NCI-H345 treated with DMSO at 0.1 percent for 48 hours (cell line): ENCODE data around the gene ATP8B2.
"Not testable (repeated sequence)": the region's sequence is repeated elsewhere in the genome, so short reads cannot be mapped to it uniquely, and the experiment has no call there.

Experiments used
- DNase-seq: peaks from one replicate; lab custom pipeline; 2025; ENCODE audit not compliant: unreplicated experiment; lab: John Stamatoyannopoulos, UW

ATP8B2 gene

DNA sequence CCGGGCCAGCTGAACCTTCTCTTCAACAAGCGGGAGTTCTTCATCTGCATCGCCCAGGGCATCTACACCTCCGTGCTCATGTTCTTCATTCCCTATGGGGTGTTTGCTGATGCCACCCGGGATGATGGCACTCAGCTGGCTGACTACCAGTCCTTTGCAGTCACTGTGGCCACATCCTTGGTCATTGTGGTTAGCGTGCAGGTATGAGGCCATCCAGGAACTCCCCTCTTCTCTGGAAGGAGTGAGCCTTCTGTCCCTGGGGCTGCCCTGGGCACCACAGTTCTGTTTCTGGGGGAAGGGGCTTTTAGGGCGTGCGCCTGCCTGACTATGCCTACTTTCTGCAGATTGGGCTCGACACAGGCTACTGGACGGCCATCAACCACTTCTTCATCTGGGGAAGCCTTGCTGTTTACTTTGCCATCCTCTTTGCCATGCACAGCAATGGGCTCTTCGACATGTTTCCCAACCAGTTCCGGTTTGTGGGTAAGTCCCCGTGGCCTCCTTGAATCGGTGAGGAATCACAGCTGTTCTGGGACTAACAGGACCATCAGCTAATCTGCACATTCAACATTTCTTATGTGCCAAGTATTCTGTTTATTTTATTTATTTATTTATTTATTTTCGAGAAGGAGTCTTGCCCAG is 21.1 kb downstream of the ATP8B2 start:
- no peak for DNase-seq

DNA sequence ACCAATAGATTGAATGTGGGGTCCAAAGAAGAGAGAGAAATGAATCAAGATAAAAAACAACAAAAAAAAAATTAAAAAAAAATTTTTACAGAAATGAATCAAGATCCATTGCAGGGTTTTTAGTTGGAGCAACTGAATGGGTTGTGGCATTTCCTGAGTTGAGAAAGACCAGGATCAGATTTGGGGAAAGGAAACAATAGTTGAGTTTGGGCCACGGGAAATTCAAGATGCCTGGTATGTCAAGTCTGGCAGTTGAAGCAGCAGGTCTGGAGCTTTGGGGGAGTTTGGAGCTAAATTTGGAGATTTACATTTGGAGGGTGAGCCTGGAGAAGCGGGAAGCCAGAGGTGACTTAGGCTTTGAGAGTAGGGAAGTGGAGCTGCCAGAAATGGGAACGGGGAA is 22.6 kb downstream of the ATP8B2 start:
- no peak for DNase-seq

DNA sequence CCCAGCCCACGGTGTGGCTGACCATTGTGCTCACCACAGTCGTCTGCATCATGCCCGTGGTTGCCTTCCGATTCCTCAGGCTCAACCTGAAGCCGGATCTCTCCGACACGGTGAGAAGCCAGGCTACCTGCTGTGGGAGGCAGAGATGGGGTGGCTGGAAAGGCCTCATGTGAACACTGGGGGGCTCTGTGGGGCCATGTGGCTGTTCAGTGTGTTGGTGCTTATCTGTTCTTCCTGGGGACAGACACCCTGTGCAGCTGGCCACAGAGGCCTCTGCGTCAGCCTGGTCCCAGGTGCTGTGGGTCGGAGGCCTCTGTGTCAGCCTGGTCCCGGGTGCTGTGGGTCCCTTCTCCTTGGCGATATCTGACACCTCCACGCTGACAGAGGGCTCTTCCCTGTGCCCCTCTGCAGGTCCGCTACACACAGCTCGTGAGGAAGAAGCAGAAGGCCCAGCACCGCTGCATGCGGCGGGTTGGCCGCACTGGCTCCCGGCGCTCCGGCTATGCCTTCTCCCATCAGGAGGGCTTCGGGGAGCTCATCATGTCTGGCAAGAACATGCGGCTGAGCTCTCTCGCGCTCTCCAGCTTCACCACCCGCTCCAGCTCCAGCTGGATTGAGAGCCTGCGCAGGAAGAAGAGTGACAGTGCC is 23.2 kb downstream of the ATP8B2 start:
- no peak for DNase-seq

GRCh38 chr1:154349121-154349520 is 23.8 kb downstream of the ATP8B2 start:
- DNase-seq: no peak

GRCh38 chr1:154350383-154350782 is 25.1 kb downstream of the ATP8B2 start:
- no peak for DNase-seq

DNA sequence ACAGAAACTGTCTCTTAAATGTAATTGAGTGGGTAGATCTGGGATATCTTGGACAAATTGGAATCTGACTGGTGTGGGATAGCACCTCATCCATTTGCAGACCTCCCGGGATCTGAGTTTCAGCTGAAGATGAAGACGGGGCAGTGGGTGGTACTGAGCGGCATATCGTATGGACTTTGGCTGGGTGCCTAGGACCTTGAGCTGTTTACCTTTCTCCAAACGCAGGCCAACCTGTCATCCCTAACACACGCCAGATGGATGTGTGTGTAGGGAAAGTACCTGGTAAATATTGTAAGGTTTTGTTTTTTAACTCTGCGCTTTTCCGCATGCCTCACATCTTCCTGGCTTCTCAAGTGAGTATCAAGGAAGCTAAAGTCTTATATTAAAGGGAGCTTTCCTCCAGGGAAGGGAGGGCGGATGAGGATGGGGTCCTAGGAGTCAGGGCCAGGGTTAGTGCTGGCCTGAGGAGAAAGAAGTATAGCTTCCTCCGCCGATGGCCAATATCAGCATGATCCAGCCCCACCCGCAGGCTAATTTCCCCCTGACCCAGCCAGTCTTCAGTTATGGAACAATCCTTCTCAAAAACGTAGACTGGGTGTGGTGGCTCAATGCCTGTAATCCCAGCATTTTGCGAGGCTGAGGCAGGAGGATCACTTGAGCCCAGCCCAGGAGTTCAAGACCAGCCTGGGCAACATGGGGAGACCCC is 26.2 kb downstream of the ATP8B2 start:
- peak; percentile 44 for DNase-seq

- DNase-seq: no peak
These were observed 26.9 kb downstream of the ATP8B2 start for GRCh38 chr1:154352245-154352580.

GRCh38 chr1:154352581-154353459 is 27.5 kb downstream of the ATP8B2 start:
- DNase-seq: peak; percentile 76

DNA sequence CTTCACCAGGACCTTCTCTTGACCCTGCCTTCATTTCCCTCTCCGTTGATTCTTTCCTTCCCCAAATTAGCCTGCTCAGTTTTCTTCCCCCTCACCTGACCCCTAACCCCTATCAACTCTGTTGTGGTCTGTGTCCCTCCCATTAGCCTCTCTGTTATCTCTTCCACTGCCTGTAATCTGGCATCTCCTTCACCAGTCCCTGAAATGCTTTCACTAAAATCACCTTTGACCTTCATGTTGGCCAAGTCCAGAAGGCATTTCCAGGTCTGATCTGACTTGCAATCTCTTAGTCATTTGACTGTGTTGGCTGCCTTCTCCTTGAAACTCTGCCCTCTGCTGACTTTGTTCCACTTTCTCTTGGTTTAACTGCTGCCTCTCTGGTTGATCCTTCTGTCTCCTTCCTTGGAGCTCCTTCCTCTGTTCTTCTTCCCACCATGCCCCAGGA is 28.2 kb downstream of the ATP8B2 start:
- DNase-seq: no peak

DNA sequence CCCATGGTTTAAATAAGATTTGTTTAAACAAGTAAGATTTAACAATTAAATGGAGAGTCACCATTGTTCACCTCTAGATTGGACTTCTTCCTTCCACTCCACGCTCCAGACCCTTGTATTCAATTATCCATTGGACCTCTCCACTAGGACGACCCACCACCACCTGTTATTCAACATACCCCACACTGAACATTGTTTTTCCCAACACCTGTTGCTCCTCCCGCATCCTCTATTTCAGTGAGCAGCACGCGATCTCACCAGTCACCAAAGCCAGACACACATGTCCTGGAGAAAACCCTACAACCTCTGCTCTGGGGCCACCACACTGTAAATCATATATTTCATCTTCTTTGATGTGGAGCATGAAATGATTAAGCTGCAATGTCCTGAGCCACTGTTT is 28.6 kb downstream of the ATP8B2 start:
- no peak for DNase-seq

GRCh38 chr1:154358519-154358918 is 33.2 kb downstream of the ATP8B2 start:
- DNase-seq: no peak

DNA sequence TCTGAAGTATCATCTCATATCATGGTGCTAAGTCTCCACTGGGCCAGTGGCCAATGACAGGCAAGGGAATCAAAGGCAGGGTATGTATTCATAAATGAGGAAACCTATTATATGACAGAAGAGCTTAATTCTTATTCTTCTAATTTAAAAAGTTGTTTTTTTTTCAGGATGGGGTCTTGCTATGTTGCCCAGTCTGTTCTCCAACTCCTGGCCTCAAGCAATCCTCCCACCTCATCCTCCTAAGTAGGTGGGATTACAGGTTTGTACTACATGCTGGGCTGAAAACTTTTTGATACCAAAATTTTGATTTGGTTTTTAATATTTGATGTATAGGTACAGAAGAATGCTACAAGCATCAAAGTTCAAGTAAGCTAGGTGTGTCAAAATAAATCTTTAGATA is 35.0 kb downstream of the ATP8B2 start:
- DNase-seq: no peak

DNA sequence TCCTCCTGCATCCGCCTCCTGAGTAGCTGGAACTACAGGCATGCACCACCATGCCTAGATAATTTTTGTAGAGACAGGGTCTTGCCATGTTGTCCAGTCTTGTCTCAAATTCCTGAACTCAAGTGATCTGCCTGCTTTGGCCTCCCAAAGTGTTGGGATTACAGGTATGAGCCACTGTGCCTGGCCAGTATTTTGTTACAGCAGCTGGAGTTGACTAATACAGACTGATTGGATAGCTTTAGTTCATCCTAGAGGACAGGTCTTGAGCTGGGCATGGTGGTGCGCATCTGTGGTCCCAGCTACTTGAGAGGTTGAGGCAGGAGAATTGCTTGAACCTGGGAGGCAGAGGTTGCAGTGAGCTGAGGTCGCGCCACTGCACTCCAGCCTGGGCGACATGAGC is 35.6 kb downstream of the ATP8B2 start:
- not testable (repeated sequence) for DNase-seq

GRCh38 chr1:154361357-154361756 is 36.0 kb downstream of the ATP8B2 start:
- DNase-seq: no peak

DNA sequence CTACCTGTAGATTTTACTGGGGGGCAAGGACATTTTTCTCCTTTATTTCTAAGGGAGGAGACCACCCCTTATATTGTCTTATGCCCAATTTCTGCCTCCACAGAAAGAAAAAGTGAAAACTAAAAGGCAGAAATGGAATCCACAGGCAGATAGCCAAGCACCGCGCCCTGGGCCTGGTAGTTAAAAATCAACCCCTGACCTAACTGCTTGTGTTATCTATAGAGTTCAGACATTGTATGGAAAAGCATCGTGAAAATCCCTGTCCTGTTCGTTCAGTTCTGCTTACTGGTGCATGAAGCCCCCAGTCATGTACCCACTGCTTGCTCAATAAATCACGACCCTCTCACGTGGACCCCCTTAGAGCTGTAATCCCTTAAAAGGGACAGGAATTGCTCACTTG is 46.1 kb downstream of the ATP8B2 start:
- no peak for DNase-seq

GRCh38 chr1:154373777-154374357 is 48.5 kb downstream of the ATP8B2 start:
- not testable (repeated sequence) for DNase-seq

- DNase-seq: no peak
These were observed 54.0 kb downstream of the ATP8B2 start for GRCh38 chr1:154379301-154379700.

GRCh38 chr1:154384650-154385489 is 59.5 kb downstream of the ATP8B2 start:
- DNase-seq: no peak

DNA sequence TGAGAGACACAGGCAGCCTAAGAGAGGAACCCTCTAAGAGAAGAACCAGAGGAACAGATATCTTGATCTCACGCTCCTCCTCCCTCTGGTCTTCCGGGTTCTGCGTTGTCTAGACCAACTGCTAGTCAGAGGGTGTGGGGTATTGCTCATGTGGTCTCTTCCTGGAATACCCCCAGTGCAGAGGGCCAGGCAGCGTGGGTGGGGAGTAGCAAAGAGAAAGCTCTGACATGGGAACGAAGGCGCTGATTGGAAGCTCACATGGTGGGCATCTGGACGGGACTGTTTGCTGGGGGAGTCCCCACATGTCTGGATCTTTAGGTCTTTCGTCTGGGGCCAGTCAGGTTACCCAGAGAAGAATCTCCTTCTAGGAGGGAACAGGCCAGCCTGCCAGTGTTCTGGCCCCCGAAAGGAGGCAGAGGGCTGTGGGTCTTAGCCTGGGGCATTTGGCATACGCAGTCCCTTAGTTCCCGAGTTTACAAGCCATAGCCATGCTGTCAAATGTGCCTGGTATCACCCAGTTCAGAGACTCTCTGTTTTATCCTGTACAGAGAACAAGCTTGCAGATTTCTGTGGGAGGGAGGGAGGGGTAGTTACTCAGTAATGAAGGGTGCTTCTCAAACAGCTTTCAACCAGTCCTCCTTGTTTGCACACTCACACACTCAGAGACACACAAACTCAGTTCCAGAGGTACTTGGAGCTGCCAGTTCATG is 61.5 kb downstream of the ATP8B2 start:
- no peak for DNase-seq
